Spleen (tissue), 11 donors: ENCODE measurements around the gene KSR2. TPM values are rescaled to one million over a fixed set of nuclear protein-coding genes. Genes with fewer than 3 reads are reported as not detected.
"Not testable (repeated sequence)": the region's sequence is repeated elsewhere in the genome, so short reads cannot be mapped to it uniquely, and the experiment has no call there.

Source experiments
- DNase-seq: peaks from one replicate; pipeline ENCODE4 v3.0.0-alpha.2; 2020
- H3K27ac ChIP-seq, 8 donors: fragments of 200-600 bp; sonication (generic) in 7 of 8; 1 replicate in 4 of 8; 2 replicates in 4 of 8; pipeline versions ENCODE4 v1.5.0 to v1.8.0; 2016 to 2021; ENCODE audit warnings: inconsistent platforms in 4 of 8, mild to moderate bottlenecking in 4 of 8, moderate library complexity in 1 of 8
- H3K27me3 ChIP-seq, 7 donors: fragments of 200-600 bp; sonication (generic) in 6 of 7; replicated peaks in 1 of 7; 1 replicate in 4 of 7; 2 replicates in 3 of 7; pipeline versions ENCODE4 v1.5.0 to v1.8.0; 2016 to 2021; ENCODE audit warnings: inconsistent platforms in 3 of 7, mild to moderate bottlenecking in 1 of 7
- H3K36me3 ChIP-seq, 6 donors: fragments of 200-600 bp; sonication (generic) in 5 of 6; 1 replicate in 4 of 6; 2 replicates in 2 of 6; pipeline versions ENCODE4 v1.5.0 to v1.8.0; 2016 to 2021; ENCODE audit warnings: inconsistent platforms in 2 of 6
- H3K4me1 ChIP-seq, 6 donors: fragments of 200-600 bp; sonication (generic) in 5 of 6; 1 replicate in 3 of 6; 2 replicates in 3 of 6; pipeline versions ENCODE4 v1.5.0 to v1.8.0; 2016 to 2021; ENCODE audit warnings: inconsistent platforms in 3 of 6
- H3K4me3 ChIP-seq, 8 donors: fragments of 200-600 bp; sonication (generic) in 7 of 8; 1 replicate in 4 of 8; 2 replicates in 4 of 8; pipeline versions ENCODE4 v1.5.0 to v1.8.0; 2016 to 2021; ENCODE audit warnings: inconsistent platforms in 4 of 8, mild to moderate bottlenecking in 4 of 8, moderate library complexity in 2 of 8
- H3K9me3 ChIP-seq, 8 donors: fragments of 200-600 bp; sonication (generic) in 7 of 8; 1 replicate in 4 of 8; 2 replicates in 4 of 8; pipeline versions ENCODE4 v1.5.0 to v1.8.0; 2016 to 2021; ENCODE audit warnings: inconsistent platforms in 4 of 8
- CTCF ChIP-seq, 11 experiments: fragments of 200-600 bp in 7 of 11; fragments of 450-650 bp in 4 of 11; sonication (generic) in 4 of 11; IDR thresholded peaks in 8 of 11; conservative IDR thresholded peaks in 3 of 11; 1 replicate in 7 of 11; 2 replicates in 4 of 11; pipeline versions ENCODE4 v1.4.0 to v1.8.0; 2016 to 2021; ENCODE audit warnings: antibody characterized with exemption in 11 of 11, inconsistent platforms in 4 of 11, mild to moderate bottlenecking in 1 of 11
- POLR2A ChIP-seq, 3 donors: fragments of 450-650 bp; IDR thresholded peaks; one replicate each; pipeline ENCODE4 v1.5.1; 2017; ENCODE audit warnings: antibody characterized with exemption in 3 of 3, mild to moderate bottlenecking in 1 of 3
- POLR2AphosphoS5 ChIP-seq, 3 donors: sonication (generic); formaldehyde crosslinking; IDR thresholded peaks; one replicate each; pipeline ENCODE4 v1.5.1; 2017; ENCODE audit warnings: antibody characterized with exemption in 3 of 3
- WGBS, 5 donors: extraction: QIAGEN DNeasy Blood & Tissue Kit in 3 of 5; methylation state at CpG; one replicate each; pipeline versions ENCODE4 v1.1.5 to v1.1.7; 2013 to 2018; 5-methylcytosine and 5-hydroxymethylcytosine counted together
- intact Hi-C: fragments of 100-400 bp; cut with DNase I; formaldehyde crosslinking; loops from one replicate; pipeline ENCODE4 v1.15.0; 2023; ENCODE audit warnings: low total_unique reads
- polyA plus RNA-seq, 3 donors: library from polyadenylated mRNA; stranded (reverse); fragments of 200-250 nt; gene quantifications; one replicate each; pipeline ENCODE4 v1.2.1, GENCODE V29; 2013
- total RNA-seq, 7 donors: library from RNA; depleted of rRNA in 3 of 7; stranded (reverse); fragments of >200 nt in 3 of 7; fragmentation: NEBNext Ultra II Directional in 4 of 7; extraction: Animal tissue kit (Norgen Biotek cat#: 25700) in 4 of 7; gene quantifications; one replicate each; pipeline versions ENCODE4 v1.1.0 to v1.2.1, GENCODE V29; 2016 to 2021
- donor health status: healthy with polysubstance abuse.
- donor health status: DM: no; HTN: no; CAD: no; lungs with moderate emphysema.
- donor health status: DM: no; HTN: no; CAD: no.
- donor health status: Bipolar disorder and iron deficiency.
- donor health status: healthy.
- donor health status: DM: no; HTN: no; CAD: no.
- donor health status: DM: yes; HTN: yes; CAD: no.

The KSR2 gene
- total and polyA plus RNA-seq, 10 donors: under 0.01 to 0.09 (median 0.02) TPM; not detected in 4

GRCh38 chr12:117897372-117898161 lies 71.2 kb downstream of the KSR2 start:
- 61 to 69% (median 61%) methylated on average over 14 of the region's 14 CpGs for WGBS, 5 donors
- Histone ChIP-seq H3K9me3 (peaks cover 0 to 20% (median 6%) of the 10 kb centered on the region in 8 donors), H3K27ac (no peak overlapping the region), H3K36me3 (no peaks in the 10 kb centered on the region), H3K4me1 (no peaks in the 10 kb centered on the region), H3K4me3 (no peak overlapping the region), H3K27me3 (peaks cover 0 to 10% (median 0%) of the 10 kb centered on the region in 7 donors)
- intact Hi-C loops: no loop called here
- TF ChIP-seq POLR2A (IDR thresholded peaks at IDR 0.05) (no peak), CTCF (IDR thresholded peaks at IDR 0.05 in 8 of 11, conservative IDR thresholded peaks at IDR 0.05 in 3 of 11) (no peak), POLR2AphosphoS5 (IDR thresholded peaks at IDR 0.05) (no peak)
- no peak for DNase-seq

- intact Hi-C loops: no loop called here
- no peak overlapping the region for H3K27ac ChIP-seq
Measured at GRCh38 chr12:117896009-117896408, 72.8 kb downstream of the KSR2 start.

GRCh38 chr12:117892441-117892840 lies 76.3 kb downstream of the KSR2 start:
- Histone ChIP-seq H3K27ac (no peak overlapping the region), H3K4me3 (no peak overlapping the region), H3K36me3 (no peaks in the 10 kb centered on the region), H3K4me1 (no peaks in the 10 kb centered on the region), H3K27me3 (peaks cover 0 to 15% (median 0%) of the 10 kb centered on the region in 7 donors), H3K9me3 (peaks cover 0 to 7% (median 0%) of the 10 kb centered on the region in 8 donors)
- intact Hi-C loops: no loop called here
- DNase-seq: no peak
- TF ChIP-seq CTCF (IDR thresholded peaks at IDR 0.05 in 8 of 11, conservative IDR thresholded peaks at IDR 0.05 in 3 of 11): no peak
- TF ChIP-seq POLR2AphosphoS5 (IDR thresholded peaks at IDR 0.05): no peak
- no peak for TF ChIP-seq POLR2A (IDR thresholded peaks at IDR 0.05)

More at GRCh38 chr12:117896009-117896408, 72.8 kb downstream of the KSR2 start:
- Histone ChIP-seq H3K9me3 (peaks cover 0 to 20% (median 6%) of the 10 kb centered on the region in 8 donors), H3K27me3 (peaks cover 0 to 10% (median 0%) of the 10 kb centered on the region in 7 donors), H3K4me3 (no peak overlapping the region), H3K4me1 (no peaks in the 10 kb centered on the region), H3K36me3 (no peaks in the 10 kb centered on the region)
- no peak for TF ChIP-seq POLR2A (IDR thresholded peaks at IDR 0.05)
- no peak for TF ChIP-seq POLR2AphosphoS5 (IDR thresholded peaks at IDR 0.05)
- no peak for TF ChIP-seq CTCF (IDR thresholded peaks at IDR 0.05 in 8 of 11, conservative IDR thresholded peaks at IDR 0.05 in 3 of 11)
- WGBS, 5 donors: 92 to 97% (median 97%) methylated on average over 1 of the region's 1 CpG
- DNase-seq: no peak

GRCh38 chr12:117891265-117891664 lies 77.5 kb downstream of the KSR2 start:
- H3K27ac ChIP-seq, intact Hi-C loops, H3K36me3 ChIP-seq, H3K4me3 ChIP-seq, H3K9me3 ChIP-seq, H3K4me1 ChIP-seq, DNase-seq: not testable (repeated sequence)
- H3K27me3 ChIP-seq: peaks cover 0 to 11% (median 0%) of the 10 kb centered on the region in 7 donors
- WGBS, 5 donors: 83 to 97% (median 92%) methylated on average over 3 of the region's 3 CpGs
